GM12892 (cell line): ENCODE data around the gene ZEB2.

Experiments used
- POLR2A ChIP-seq: IDR thresholded peaks from 2 replicates; pipeline ENCODE4 v1.6.1; 2011; ENCODE audit warnings: low read depth, low read length, control low read depth
- POLR2AphosphoS5 ChIP-seq: IDR thresholded peaks from 2 replicates; pipeline ENCODE4 v1.6.1; 2011; ENCODE audit warnings: low read depth, low read length, control low read depth
- TAF1 ChIP-seq: IDR thresholded peaks from 2 replicates; pipeline ENCODE4 v1.6.1; 2011; ENCODE audit warnings: low read depth, mild to moderate bottlenecking, control low read depth, low read length, borderline replicate concordance

DNA sequence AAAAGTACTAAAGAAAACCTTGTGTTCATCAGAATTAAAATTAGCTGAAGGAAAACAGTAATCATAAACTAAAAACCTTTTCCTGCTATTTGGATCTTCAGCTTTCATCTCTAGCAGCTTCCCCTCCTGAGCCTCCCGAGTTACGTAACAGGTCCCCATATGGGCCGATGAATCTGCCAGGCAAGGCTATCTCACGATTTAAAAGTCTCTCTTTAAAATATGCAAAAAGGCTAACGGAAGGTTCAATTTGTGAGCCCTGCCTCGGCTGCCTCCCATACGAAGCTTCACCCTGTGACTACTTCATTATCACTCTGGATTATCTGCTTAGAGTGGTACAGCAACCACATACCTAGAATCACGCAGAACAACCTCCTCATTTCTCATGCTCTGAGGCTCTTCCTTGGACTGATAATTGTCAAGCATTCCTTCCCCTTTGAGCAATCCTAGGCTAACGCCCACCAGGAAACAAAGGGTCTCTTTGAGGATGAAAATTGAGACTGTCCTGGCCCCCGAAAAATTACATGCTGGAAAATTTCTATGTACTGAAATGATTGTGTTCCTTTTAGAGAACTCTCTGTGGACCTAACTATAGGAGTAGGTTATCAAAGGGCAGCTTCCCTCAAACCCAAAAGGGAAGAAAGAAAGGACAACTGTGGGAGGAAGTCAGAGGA lies 147.4 kb downstream of the ZEB2 start:
- TF ChIP-seq TAF1, result no peak
- no peak for TF ChIP-seq POLR2AphosphoS5
- no peak for TF ChIP-seq POLR2A
